OCI-LY7 (cell line): ENCODE results near the gene CTSZ.
"Not testable (repeated sequence)": the region's sequence is repeated elsewhere in the genome, so short reads cannot be mapped to it uniquely, and the experiment has no call there.

Experiments used
- CTCF ChIP-seq: fragments of 200-600 bp; sonication (generic); conservative IDR thresholded peaks from 2 replicates; pipeline ENCODE4 v1.5.1; 2014; ENCODE audit warnings: mild to moderate bottlenecking, antibody characterized with exemption, low read length, moderate library complexity, mixed read lengths
- EZH2phosphoT487 ChIP-seq: fragments of 200-600 bp; sonication (generic); IDR thresholded peaks from 2 replicates; pipeline ENCODE4 v1.6.1; 2018; ENCODE audit warnings: low read depth, borderline replicate concordance, mild to moderate bottlenecking, mixed run types, antibody characterized with exemption, low read length, moderate library complexity, mixed read lengths

GRCh38 chr20:59011874-59012157, 4.8 kb upstream of the CTSZ start:
- not testable (repeated sequence) for TF ChIP-seq CTCF, EZH2phosphoT487
